ENCODE results near the gene BRIX1.
A peak's percentile ranks its signal among the peaks of the same experiment; 100 is the strongest.
"Not testable (repeated sequence)": the region's sequence is repeated elsewhere in the genome, so short reads cannot be mapped to it uniquely, and the experiment has no call there.

BRIX1 gene

DNA sequence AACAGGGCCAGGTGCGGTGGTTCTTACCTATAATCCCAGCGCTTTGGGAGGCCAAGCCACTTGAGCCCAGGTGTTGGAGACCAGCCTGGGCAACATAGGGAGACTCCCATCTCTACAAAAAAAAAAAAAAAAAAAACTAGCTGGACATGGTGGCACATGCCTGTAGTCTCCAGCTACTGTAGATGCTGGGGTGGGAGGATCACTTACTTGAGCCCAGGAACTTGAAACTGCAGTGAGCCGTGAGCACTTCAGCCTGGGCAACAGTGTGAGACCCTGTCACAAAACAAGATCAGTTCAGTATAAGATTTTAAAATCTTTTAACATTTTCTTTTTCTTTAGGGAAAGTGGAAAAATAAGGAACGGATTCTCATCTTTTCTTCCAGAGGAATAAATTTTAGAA, 2.5 kb downstream of the BRIX1 start:
- peaks cover 93% of the 10 kb centered on the region for H3K79me2 ChIP-seq (ENCODE audit: insufficient read depth, low read depth)
- H3K4me2 ChIP-seq: peak overlapping the region; percentile 72

DNA sequence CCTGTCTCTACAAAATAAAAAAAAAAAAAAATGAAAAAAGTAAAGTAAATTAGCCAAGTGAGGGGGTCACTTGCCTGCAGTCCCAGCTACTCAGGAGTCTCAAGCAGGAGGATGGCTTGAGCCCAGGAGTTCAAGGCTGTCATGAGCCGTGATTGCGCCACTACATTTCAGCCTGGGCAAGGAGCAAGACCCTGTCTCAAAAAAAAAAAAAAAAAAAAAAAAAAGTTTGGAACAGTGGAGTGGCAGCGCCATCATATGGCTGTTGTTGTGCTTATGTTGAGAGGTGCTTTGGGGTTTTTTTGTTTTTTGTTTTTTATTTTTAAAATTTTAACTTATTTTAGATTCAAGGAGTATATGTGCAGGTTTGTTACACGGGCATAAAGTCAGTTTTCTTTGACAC, 3.6 kb downstream of the BRIX1 start:
- peaks cover 83% of the 10 kb centered on the region for H3K79me2 ChIP-seq (ENCODE audit: insufficient read depth, low read depth)
- H3K36me3 ChIP-seq (ENCODE audit: insufficient read depth): peaks cover 12% of the 10 kb centered on the region; the same call in 1 of the 2 replicates
- H3K27ac ChIP-seq: no peak overlapping the region
- no peak overlapping the region for H3K4me2 ChIP-seq
- H3K9ac ChIP-seq: no peak overlapping the region
- H3K27me3 ChIP-seq (ENCODE audit: insufficient read depth, low read depth): no peaks in the 10 kb centered on the region
- TF ChIP-seq CTCF (conservative IDR thresholded peaks at IDR 0.05; ENCODE audit: low read depth, low read length): no peak; the same call in 1 of the 2 replicates
- no peak overlapping the region for H3K4me3 ChIP-seq (IDR thresholded peaks at IDR 0.05; ENCODE audit: insufficient read depth, low read depth, low read length)
- H4K20me1 ChIP-seq (ENCODE audit: insufficient read depth): no peaks in the 10 kb centered on the region
- no peak overlapping the region for H2AFZ ChIP-seq (ENCODE audit: low read depth)
- peaks cover 51% of the 10 kb centered on the region for H3K4me1 ChIP-seq (ENCODE audit: low read depth, poor library complexity, severe bottlenecking)

More for the DNA sequence above, 2.5 kb downstream of the BRIX1 start:
- H3K4me1 ChIP-seq (ENCODE audit: low read depth, poor library complexity, severe bottlenecking): peaks cover 50% of the 10 kb centered on the region
- peaks cover 12% of the 10 kb centered on the region; the same call in 1 of the 2 replicates for H3K36me3 ChIP-seq (ENCODE audit: insufficient read depth)
- H3K4me3 ChIP-seq (IDR thresholded peaks at IDR 0.05; ENCODE audit: insufficient read depth, low read depth, low read length): no peak overlapping the region
- TF ChIP-seq CTCF (conservative IDR thresholded peaks at IDR 0.05; ENCODE audit: low read depth, low read length): no peak
- H3K9ac ChIP-seq: no peak overlapping the region
- H3K27me3 ChIP-seq (ENCODE audit: insufficient read depth, low read depth): no peaks in the 10 kb centered on the region
- H4K20me1 ChIP-seq (ENCODE audit: insufficient read depth): no peaks in the 10 kb centered on the region
- no peak overlapping the region for H3K27ac ChIP-seq
- no peak overlapping the region for H2AFZ ChIP-seq (ENCODE audit: low read depth)

DNA sequence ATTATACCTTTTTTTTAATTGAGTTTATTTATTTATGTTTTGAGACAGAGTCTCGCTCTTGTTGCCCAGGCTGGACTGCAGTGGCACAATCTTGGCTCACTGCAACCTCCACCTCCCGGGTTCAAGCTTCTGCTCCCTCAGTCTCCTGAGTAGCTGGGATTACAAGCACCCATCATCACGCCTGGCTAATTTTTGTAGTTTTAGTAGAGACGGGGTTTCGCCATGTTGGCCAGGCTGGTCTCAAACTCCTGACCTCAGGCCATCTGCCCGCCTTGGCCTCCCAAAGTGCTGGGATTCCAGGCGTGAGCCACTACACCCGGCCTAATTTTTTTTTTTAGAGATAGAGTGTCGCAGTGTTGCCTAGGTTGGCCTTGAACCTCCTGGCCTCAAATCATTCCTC, 7.7 kb downstream of the BRIX1 start:
- peaks cover 26% of the 10 kb centered on the region; the same call in 1 of the 2 replicates for H3K36me3 ChIP-seq (ENCODE audit: insufficient read depth)
- not testable (repeated sequence) for H2AFZ ChIP-seq (ENCODE audit: low read depth); H4K20me1 ChIP-seq (ENCODE audit: insufficient read depth); H3K4me3 ChIP-seq (IDR thresholded peaks at IDR 0.05; ENCODE audit: insufficient read depth, low read depth, low read length); H3K4me2 ChIP-seq; H3K27me3 ChIP-seq (ENCODE audit: insufficient read depth, low read depth); H3K9ac ChIP-seq
- H3K79me2 ChIP-seq (ENCODE audit: insufficient read depth, low read depth): peaks cover 44% of the 10 kb centered on the region
- peak overlapping the region; percentile 6; the same call in 1 of the 2 replicates for H3K27ac ChIP-seq
- H3K4me1 ChIP-seq (ENCODE audit: low read depth, poor library complexity, severe bottlenecking): peaks cover 39% of the 10 kb centered on the region

GRCh38 chr5:34923694-34924461, 8.4 kb downstream of the BRIX1 start:
- no peak overlapping the region for H2AFZ ChIP-seq (ENCODE audit: low read depth)
- no peak overlapping the region for H3K4me2 ChIP-seq
- no peaks in the 10 kb centered on the region for H3K27me3 ChIP-seq (ENCODE audit: insufficient read depth, low read depth)
- H3K79me2 ChIP-seq (ENCODE audit: insufficient read depth, low read depth): peaks cover 38% of the 10 kb centered on the region; the same call in 1 of the 2 replicates
- peaks cover 39% of the 10 kb centered on the region for H3K4me1 ChIP-seq (ENCODE audit: low read depth, poor library complexity, severe bottlenecking)
- H3K9ac ChIP-seq: no peak overlapping the region
- no peaks in the 10 kb centered on the region; the same call in 1 of the 2 replicates for H4K20me1 ChIP-seq (ENCODE audit: insufficient read depth)
- H3K27ac ChIP-seq: peak overlapping the region; percentile 6; the same call in 1 of the 2 replicates
- TF ChIP-seq CTCF (conservative IDR thresholded peaks at IDR 0.05; ENCODE audit: low read depth, low read length): no peak
- peaks cover 26% of the 10 kb centered on the region; the same call in 1 of the 2 replicates for H3K36me3 ChIP-seq (ENCODE audit: insufficient read depth)
- H3K4me3 ChIP-seq (IDR thresholded peaks at IDR 0.05; ENCODE audit: insufficient read depth, low read depth, low read length): no peak overlapping the region

GRCh38 chr5:34924462-34924765, 8.9 kb downstream of the BRIX1 start:
- Histone ChIP-seq H3K4me2 (no peak overlapping the region), H4K20me1 (ENCODE audit: insufficient read depth) (no peaks in the 10 kb centered on the region; the same call in 1 of the 2 replicates), H2AFZ (ENCODE audit: low read depth) (no peak overlapping the region), H3K36me3 (ENCODE audit: insufficient read depth) (peaks cover 26% of the 10 kb centered on the region; the same call in 1 of the 2 replicates), H3K79me2 (ENCODE audit: insufficient read depth, low read depth) (peaks cover 33% of the 10 kb centered on the region; the same call in 1 of the 2 replicates), H3K4me3 (IDR thresholded peaks at IDR 0.05; ENCODE audit: insufficient read depth, low read depth, low read length) (no peak overlapping the region), H3K27ac (no peak overlapping the region), H3K9ac (no peak overlapping the region), H3K4me1 (ENCODE audit: low read depth, poor library complexity, severe bottlenecking) (peaks cover 35% of the 10 kb centered on the region), H3K27me3 (ENCODE audit: insufficient read depth, low read depth) (no peaks in the 10 kb centered on the region)
- no peak for TF ChIP-seq CTCF (conservative IDR thresholded peaks at IDR 0.05; ENCODE audit: low read depth, low read length)

Data from KMS-11 (cell line).